ENCODE measurements around the gene PPARD. TPM values are rescaled to one million over a fixed set of nuclear protein-coding genes. Genes with fewer than 3 reads are reported as not detected.
"Not testable (repeated sequence)": the region's sequence is repeated elsewhere in the genome, so short reads cannot be mapped to it uniquely, and the experiment has no call there.

The PPARD gene
- total RNA-seq, 6 experiments from 2014 or later, result 39.0 to 46.4 (median 41.2) TPM

DNA sequence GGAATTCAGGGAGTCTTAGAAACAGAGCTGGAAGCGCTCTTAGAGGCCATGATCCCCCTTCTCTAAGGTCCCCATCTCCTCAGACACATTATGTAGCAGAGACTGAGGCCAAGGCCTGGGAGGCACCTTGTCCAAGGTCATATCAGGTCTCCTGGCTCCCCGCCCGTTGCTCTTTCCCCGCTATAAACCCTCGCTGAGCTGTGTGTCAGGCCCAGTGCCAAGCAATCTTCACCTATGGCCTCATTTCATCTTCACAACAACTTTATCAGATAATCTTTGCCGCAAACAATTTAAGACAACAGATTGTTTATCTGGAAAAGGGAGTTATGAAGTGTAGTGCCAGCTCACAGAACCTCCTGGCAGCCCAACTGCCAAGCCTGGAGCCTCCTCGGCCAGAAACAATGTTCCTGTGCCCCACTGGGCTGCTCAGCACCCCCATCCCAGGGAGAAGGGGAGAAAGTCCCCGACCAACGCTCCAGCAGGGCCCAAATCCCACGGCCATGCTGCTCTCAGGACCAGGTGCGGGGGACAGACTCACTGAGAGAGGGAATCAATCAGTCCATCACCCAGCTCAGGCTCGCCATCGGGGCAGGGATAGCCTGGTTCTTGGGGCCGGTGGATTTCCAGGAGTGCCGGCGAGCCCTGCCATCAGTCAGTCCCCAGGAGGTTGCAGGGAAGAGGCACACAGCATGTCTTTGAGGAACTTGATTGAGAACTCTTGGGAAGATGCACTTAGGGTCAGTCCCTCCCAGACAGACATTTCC lies 92.9 kb downstream of the PPARD start:
- no peaks in the 10 kb centered on the region for H3K9me3 Mint-ChIP-seq
- no peak overlapping the region for H3K4me3 Mint-ChIP-seq
- H3K4me1 Mint-ChIP-seq (ENCODE audit: low read depth), result no peaks in the 10 kb centered on the region
- peaks cover 2% of the 10 kb centered on the region; the same call in 1 of the 2 replicates for H3K36me3 Mint-ChIP-seq (ENCODE audit: low read depth)
- no peak for DNase-seq
- TF ChIP-seq, protein P1, sequence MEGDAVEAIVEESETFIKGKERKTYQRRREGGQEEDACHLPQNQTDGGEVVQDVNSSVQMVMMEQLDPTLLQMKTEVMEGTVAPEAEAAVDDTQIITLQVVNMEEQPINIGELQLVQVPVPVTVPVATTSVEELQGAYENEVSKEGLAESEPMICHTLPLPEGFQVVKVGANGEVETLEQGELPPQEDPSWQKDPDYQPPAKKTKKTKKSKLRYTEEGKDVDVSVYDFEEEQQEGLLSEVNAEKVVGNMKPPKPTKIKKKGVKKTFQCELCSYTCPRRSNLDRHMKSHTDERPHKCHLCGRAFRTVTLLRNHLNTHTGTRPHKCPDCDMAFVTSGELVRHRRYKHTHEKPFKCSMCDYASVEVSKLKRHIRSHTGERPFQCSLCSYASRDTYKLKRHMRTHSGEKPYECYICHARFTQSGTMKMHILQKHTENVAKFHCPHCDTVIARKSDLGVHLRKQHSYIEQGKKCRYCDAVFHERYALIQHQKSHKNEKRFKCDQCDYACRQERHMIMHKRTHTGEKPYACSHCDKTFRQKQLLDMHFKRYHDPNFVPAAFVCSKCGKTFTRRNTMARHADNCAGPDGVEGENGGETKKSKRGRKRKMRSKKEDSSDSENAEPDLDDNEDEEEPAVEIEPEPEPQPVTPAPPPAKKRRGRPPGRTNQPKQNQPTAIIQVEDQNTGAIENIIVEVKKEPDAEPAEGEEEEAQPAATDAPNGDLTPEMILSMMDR (IDR thresholded peaks at IDR 0.05), result no peak
- H3K27me3 Mint-ChIP-seq (ENCODE audit: insufficient read depth), result no peaks in the 10 kb centered on the region; the same call in 1 of the 2 replicates
- no peak overlapping the region for H3K27ac Mint-ChIP-seq

DNA sequence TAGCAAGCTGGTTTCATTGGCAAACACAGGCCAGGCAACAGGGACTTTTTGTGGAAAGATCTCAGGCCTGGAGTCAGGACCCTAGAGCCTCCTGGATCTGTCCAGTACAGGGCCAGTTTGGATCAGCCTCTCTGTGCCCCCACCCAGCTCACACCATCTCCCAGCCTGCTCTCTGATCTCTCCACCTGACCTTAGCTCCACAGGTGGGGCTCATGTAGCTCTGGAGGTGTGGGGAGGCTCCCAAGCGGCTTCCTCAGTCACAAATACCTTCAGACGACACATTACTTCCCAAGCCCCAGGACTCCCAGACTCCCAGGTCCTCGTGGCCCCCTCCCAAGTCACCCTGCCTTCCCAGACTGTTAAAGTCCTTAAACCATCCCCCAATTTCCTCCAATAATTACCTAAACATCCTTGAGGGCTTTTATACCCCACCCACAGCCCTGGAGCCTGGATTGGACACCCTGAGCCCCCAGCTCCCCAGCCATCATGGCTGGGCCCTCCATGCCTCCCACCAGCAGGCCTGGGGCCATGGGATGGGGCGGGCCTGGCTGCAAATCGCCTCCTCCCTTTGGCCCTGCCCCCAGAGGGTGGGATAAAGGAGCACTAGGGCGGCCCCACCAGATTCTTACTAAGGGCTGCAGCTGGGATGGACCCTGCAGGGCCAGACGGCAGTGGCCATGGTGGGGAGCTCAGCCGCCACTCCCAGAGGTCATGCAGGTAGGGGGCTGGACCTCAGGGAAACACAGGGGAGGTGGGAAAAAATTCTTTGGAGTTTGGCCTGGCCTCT lies 93.9 kb downstream of the PPARD start:
- Mint-ChIP-seq H3K27ac (no peak overlapping the region), H3K36me3 (ENCODE audit: low read depth) (no peaks in the 10 kb centered on the region), H3K9me3 (no peaks in the 10 kb centered on the region), H3K4me1 (ENCODE audit: low read depth) (no peaks in the 10 kb centered on the region), H3K4me3 (no peak overlapping the region), H3K27me3 (ENCODE audit: insufficient read depth) (no peaks in the 10 kb centered on the region; the same call in 1 of the 2 replicates)
- TF ChIP-seq, protein P1 (IDR thresholded peaks at IDR 0.05), result no peak
- no peak for DNase-seq

DNA sequence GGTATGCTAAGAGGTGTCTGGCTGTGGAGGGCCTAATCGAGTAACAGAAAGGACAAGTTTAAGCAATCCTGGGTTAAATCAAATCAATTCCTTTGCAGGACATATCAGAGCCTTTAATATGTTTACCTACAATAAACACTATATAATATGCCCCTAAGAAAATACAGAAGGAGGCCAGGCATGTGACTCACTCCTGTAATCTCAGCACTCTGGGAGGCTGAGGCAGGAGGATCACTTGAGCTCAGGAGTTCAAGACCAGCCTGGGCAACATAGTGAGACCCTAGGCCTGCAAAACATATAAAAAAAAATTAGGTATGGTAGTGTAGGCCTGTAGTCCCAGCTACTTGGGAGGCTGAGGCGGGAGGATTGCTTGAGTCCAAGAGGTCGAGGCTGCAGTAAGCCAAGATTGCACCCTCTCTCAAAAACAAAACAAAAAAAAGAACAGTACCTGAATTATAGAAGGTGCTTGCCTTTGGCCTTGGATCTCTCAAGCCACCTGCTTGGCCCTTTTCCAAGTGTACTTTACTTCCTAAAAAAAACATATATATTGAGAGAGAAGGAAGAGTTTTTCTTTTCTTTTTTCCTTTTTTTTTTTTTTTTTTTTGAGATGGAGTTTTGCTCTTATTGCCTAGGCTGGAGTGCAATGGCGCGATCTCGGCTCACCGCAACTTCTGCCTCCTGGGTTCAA lies 96.2 kb downstream of the PPARD start:
- not testable (repeated sequence) for DNase-seq; H3K4me3 Mint-ChIP-seq; H3K36me3 Mint-ChIP-seq (ENCODE audit: low read depth); H3K4me1 Mint-ChIP-seq (ENCODE audit: low read depth); H3K27ac Mint-ChIP-seq; H3K9me3 Mint-ChIP-seq; H3K27me3 Mint-ChIP-seq (ENCODE audit: insufficient read depth)

DNA sequence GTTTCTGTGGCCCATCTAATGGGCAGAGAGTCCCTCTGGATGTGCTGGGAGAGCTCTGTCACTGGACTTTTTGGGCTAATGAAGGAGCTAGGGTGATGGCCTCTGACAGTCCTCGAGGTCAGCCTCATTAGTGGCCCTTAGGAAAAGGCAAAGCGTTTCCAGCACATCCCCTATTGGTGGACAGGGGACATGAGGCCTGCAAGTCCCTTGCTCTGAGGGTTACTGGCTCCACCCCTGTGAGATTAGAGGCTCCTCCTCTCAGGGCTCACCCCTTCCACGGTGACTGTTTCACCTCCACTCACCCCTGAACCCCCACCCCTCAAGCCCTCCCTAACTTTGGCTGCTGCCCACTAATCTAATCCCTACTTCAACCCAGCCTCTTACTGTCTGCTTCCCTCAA lies 97.0 kb downstream of the PPARD start:
- Mint-ChIP-seq H3K36me3 (ENCODE audit: low read depth) (no peaks in the 10 kb centered on the region), H3K27ac (no peak overlapping the region), H3K4me1 (ENCODE audit: low read depth) (no peaks in the 10 kb centered on the region), H3K27me3 (ENCODE audit: insufficient read depth) (no peaks in the 10 kb centered on the region; the same call in 1 of the 2 replicates), H3K4me3 (no peak overlapping the region), H3K9me3 (no peaks in the 10 kb centered on the region)
- TF ChIP-seq, protein P1 (IDR thresholded peaks at IDR 0.05), result no peak
- DNase-seq, result no peak

DNA sequence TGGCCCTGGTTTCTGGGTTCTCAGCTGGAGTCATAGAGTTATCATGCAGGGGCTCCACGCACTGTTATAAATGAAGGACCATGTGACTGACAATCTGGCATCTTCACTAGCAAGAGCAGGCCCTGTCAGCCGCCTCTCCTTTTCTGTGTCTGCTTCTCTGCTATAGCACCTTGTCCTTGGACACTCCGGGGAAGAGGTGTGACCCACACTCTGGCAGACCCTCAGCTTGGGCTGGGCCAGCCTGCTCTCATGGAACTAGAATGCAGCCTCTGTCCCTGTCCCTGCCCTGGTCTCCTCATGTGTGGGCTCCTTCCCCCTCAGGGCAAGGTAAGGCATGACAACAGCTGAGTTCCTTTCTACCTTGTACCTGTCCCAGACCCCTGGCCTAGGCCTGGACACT lies 98.8 kb downstream of the PPARD start:
- Mint-ChIP-seq H3K4me3 (no peak overlapping the region), H3K27ac (no peak overlapping the region), H3K27me3 (ENCODE audit: insufficient read depth) (no peaks in the 10 kb centered on the region; the same call in 1 of the 2 replicates), H3K36me3 (ENCODE audit: low read depth) (no peaks in the 10 kb centered on the region), H3K4me1 (ENCODE audit: low read depth) (no peaks in the 10 kb centered on the region), H3K9me3 (no peaks in the 10 kb centered on the region)
- TF ChIP-seq, protein P1 (IDR thresholded peaks at IDR 0.05), result no peak
- no peak for DNase-seq

Measured in HFFc6 (cell line).